Measurements from ENCODE around the gene CNST.
"Not testable (repeated sequence)": the region's sequence is repeated elsewhere in the genome, so short reads cannot be mapped to it uniquely, and the experiment has no call there.

CNST gene

DNA sequence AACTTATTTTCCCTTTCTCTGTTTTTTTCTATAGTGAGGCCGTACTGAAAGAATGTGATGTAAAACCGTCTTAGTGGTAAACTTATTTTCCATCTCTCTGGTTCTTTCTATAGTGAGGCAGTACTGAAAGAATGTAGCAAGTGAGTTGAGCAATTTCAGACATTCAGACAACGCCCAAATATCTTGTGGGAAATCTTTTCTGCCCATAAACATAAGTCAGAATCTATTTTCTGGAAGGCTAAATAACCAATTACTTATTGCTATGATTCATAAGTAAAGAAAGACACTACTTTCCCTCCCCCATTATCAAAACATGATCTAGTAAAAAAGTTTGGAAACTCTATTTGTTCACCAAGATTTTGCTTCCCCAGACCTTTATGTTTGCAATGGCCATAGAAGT, 139.1 kb downstream of the CNST start:
- in situ Hi-C loops (cut with MboI; ENCODE audit: low sequenced_read_pairs): no loop called here

DNA sequence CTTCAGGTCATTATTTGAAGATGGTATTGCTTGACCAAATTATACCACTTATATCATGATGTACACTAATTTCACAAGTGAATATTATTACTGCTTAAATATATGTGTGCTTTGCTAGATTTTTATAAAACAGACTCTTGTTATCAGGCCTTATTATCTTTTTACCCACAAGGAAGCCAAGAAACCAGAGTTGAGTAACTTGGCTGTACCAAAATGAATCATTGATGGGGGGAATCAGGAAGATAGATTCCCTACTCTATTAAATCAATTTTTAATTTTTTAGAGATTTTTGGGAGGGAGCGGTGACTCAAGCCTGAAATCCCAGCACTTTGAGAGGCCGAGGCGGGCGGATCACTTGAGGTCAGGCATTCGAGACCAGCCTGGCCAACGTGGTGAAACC, 141.9 kb downstream of the CNST start:
- in situ Hi-C loops (cut with MboI; ENCODE audit: low sequenced_read_pairs): no loop called here

DNA sequence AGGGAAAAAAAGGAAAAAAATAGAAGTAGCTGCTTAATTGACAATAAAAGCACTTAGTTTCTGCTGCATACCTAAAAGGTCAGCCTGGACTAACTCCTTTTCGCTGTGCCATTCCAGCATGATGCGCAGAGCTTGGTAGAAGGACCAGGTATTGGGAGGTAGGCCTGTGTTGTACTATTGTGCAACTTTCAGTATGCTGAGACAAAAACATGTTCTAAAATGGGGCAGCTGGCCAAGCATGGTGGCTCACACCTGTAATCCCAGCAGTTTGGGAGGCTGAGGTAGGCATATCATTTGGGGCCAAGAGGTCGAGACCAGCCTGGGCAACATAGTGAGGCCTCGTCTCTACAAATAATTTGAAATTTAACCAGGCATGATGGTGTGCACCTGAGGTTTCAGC, 142.9 kb downstream of the CNST start:
- in situ Hi-C loops (cut with MboI; ENCODE audit: low sequenced_read_pairs): no loop called here

DNA sequence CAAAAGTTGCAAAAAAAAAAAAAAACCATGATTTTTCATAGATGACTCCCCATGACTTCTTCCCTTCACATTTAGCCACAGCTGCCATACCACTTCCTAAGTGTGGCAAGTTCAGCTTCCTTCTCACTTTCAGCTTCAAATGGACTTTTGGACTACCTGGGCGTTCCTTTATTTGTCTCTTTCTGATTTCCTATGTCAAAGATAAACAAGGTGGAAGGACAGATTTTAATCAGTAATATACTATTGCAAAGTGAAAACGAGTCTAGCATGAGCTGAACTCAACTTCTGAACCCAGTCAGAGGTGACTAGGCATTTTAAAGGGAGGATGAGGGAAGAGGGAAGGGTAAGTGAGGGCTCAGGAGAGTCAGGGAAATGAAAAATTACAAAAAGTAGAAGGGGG, 143.6 kb downstream of the CNST start:
- in situ Hi-C loops (cut with MboI; ENCODE audit: low sequenced_read_pairs): no loop called here

DNA sequence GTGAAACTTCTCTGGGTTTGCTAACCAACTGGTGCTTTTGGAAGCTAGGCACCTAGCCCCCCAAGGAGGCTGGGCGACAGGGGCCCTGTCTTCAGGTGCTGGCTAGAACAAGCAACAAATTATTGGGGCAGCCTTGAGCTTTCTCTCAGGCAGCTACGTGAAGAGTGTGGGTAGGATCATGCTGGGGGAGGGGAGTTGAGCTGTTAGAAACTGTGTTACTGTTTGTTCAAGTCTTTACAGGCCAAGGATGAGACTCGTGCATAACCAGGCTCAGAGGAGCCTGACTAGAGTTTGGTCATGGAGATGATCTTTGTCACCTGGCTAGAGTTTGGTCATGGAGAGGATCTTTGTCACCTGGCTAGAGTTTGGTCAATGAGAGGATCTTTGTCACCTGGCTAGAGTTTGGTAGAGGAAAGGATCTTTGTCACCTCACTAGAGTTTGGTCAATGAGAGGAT, 145.3 kb downstream of the CNST start:
- in situ Hi-C loops (cut with MboI; ENCODE audit: low sequenced_read_pairs): no loop called here

DNA sequence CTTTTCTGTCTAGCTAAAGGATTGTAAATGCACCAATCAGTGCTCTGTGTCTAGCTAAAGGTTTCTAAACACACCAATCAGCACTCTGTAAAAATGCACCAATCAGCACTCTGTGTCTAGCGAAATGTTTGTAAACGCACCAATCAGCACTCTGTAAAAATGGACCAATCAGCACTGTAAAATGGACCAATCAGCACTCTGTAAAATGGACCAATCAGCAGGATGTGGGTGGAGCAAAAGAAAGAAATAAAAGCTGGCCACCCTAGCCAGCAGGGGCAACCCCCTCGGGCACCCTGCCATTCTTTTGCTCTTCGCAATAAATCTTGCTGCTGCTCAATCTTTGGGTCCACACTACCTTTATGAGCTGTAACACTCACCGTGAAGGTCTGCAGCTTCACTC, 146.2 kb downstream of the CNST start:
- in situ Hi-C loops (cut with MboI; ENCODE audit: low sequenced_read_pairs): not testable (repeated sequence)

Measured in HL-60/S4 treated with retinoic acid at 250 ng/mL for 4 days and 3 days (cell line).